ENCODE measurements around the gene C2orf92. TPM values are rescaled to one million over a fixed set of nuclear protein-coding genes. Genes with fewer than 3 reads are reported as not detected.

Gene C2orf92
- total RNA-seq, 1 experiment from 2014 or later = 6.0 TPM

- 0 out of 2 replicates have a peak, but pooled peaks cover under 1% of the 10 kb centered on the region for H3K9me3 ChIP-seq (ENCODE audit: control insufficient read depth, insufficient read depth, low read depth, low read length)
- DNase-seq (ENCODE audit: low read depth, low spot score) (no peak), ATAC-seq (no peak)
- no peaks in the 10 kb centered on the region for H3K27me3 ChIP-seq (ENCODE audit: control insufficient read depth, insufficient read depth, low read length)
- POLR2A ChIA-PET = no interaction called here
- H3K27ac ChIP-seq (ENCODE audit: low read length) = no peak overlapping the region
- no TSS peak for BruUV-seq (replicated peaks)
- H3K36me3 ChIP-seq (ENCODE audit: control insufficient read depth, insufficient read depth, low read length) = no peaks in the 10 kb centered on the region
- intact Hi-C loops (cut with micrococcal nuclease; ENCODE audit: unreplicated experiment) (no loop called here), in situ Hi-C loops (cut with HindIII; ENCODE audit: low pct_unique_long_range_greater_than_20kb, low sequenced_read_pairs) (no loop called here)
- H3K4me1 ChIP-seq (ENCODE audit: control insufficient read depth, insufficient read depth, low read length) = no peaks in the 10 kb centered on the region
- no peak for TF ChIP-seq REST (IDR thresholded peaks at IDR 0.05; ENCODE audit: insufficient read depth in 1 of 2, low read depth in 2 of 2, low read length in 1 of 2)
- no peak for TF ChIP-seq TCF7L2 (IDR thresholded peaks at IDR 0.05; ENCODE audit: low read depth, low read length)
- TF ChIP-seq POLR2AphosphoS5 (IDR thresholded peaks at IDR 0.05; ENCODE audit: low read depth, low read length) = no peak
- no peak for TF ChIP-seq SIN3A (IDR thresholded peaks at IDR 0.05; ENCODE audit: borderline replicate concordance, insufficient read depth, low read depth, low read length)
- no peak for TF ChIP-seq CTCF (IDR thresholded peaks at IDR 0.05)
- H3K4me3 ChIP-seq (ENCODE audit: low read depth in 2 of 2, low read length in 2 of 2) = no peak overlapping the region
- CTCF ChIA-PET = no interaction called here
Observed at GRCh38 chr2:97724946-97725688, 55.6 kb downstream of the C2orf92 start.

GRCh38 chr2:97726261-97727064 lies 57.0 kb downstream of the C2orf92 start:
- H3K4me1 ChIP-seq (ENCODE audit: control insufficient read depth, insufficient read depth, low read length) = no peaks in the 10 kb centered on the region
- TF ChIP-seq TCF7L2 (IDR thresholded peaks at IDR 0.05; ENCODE audit: low read depth, low read length) (no peak), POLR2AphosphoS5 (IDR thresholded peaks at IDR 0.05; ENCODE audit: low read depth, low read length) (no peak), SIN3A (IDR thresholded peaks at IDR 0.05; ENCODE audit: borderline replicate concordance, insufficient read depth, low read depth, low read length) (no peak), CTCF (IDR thresholded peaks at IDR 0.05) (no peak), REST (IDR thresholded peaks at IDR 0.05; ENCODE audit: insufficient read depth in 1 of 2, low read depth in 2 of 2, low read length in 1 of 2) (no peak)
- ChIA-PET CTCF (no interaction called here), POLR2A (no interaction called here)
- no peak overlapping the region for H3K4me3 ChIP-seq (ENCODE audit: low read depth in 2 of 2, low read length in 2 of 2)
- BruUV-seq (replicated peaks) = no TSS peak
- DNase-seq (ENCODE audit: low read depth, low spot score) = no peak
- in situ Hi-C loops (cut with HindIII; ENCODE audit: low pct_unique_long_range_greater_than_20kb, low sequenced_read_pairs) = no loop called here
- no peak overlapping the region for H3K27ac ChIP-seq (ENCODE audit: low read length)
- intact Hi-C loops (cut with micrococcal nuclease; ENCODE audit: unreplicated experiment) = no loop called here
- H3K27me3 ChIP-seq (ENCODE audit: control insufficient read depth, insufficient read depth, low read length) = no peaks in the 10 kb centered on the region
- no peak for ATAC-seq
- peaks cover 4% of the 10 kb centered on the region; the same call in 1 of the 2 replicates for H3K9me3 ChIP-seq (ENCODE audit: control insufficient read depth, insufficient read depth, low read depth, low read length)
- no peaks in the 10 kb centered on the region for H3K36me3 ChIP-seq (ENCODE audit: control insufficient read depth, insufficient read depth, low read length)
